Caco-2 (cell line): ENCODE data around the gene NMT2. TPM values are rescaled to one million over a fixed set of nuclear protein-coding genes. Genes with fewer than 3 reads are reported as not detected.
A peak's percentile ranks its signal among the peaks of the same experiment; 100 is the strongest.

Experiments
- BruUV-seq: library from RNA; stranded (reverse); fragments of 400-500 nt; replicated peaks from 2 replicates; lab custom pipeline; 2021; lab: Mats Ljungman, UMichigan
- CTCF ChIA-PET: fragments of 300-600 bp; sonication (Branson Sonifier 250); formaldehyde crosslinking; loops from one replicate; lab custom pipeline; 2022; ENCODE audit warnings: antibody characterized with exemption; lab: Charles Lee
- POLR2A ChIA-PET: fragments of 300-600 bp; sonication (Branson Sonifier 250); formaldehyde crosslinking; loops from one replicate; lab custom pipeline; 2022; ENCODE audit warnings: antibody characterized with exemption; lab: Charles Lee
- DNase-seq, 2 experiments: peaks; one replicate each; pipeline versions ENCODE4 v3.0.0 to v3.0.0-alpha.2; 2020 to 2022
- H3K27me3 ChIP-seq: replicated peaks from 2 replicates; pipeline ENCODE4 v1.6.0; 2011; ENCODE audit warnings: low read length; ENCODE audit not compliant: control insufficient read depth, insufficient read depth
- H3K36me3 ChIP-seq: 2 replicates; pipeline ENCODE4 v1.5.1; 2011; ENCODE audit warnings: low read length; ENCODE audit not compliant: control insufficient read depth, insufficient read depth
- H3K4me1 ChIP-seq: fragments of 250-450 bp; sonication (Bioruptor Pico); 2 replicates; pipeline ENCODE4 v1.5.1; 2020; ENCODE audit warnings: mild to moderate bottlenecking
- H3K4me3 ChIP-seq: 2 replicates; pipeline ENCODE4 v1.5.1; 2011; ENCODE audit warnings: low read depth, mild to moderate bottlenecking, control low read depth, low read length
- H3K9me3 ChIP-seq: fragments of 250-450 bp; sonication (Bioruptor Pico); 2 replicates; pipeline ENCODE4 v1.5.1; 2020; ENCODE audit warnings: mild to moderate bottlenecking, moderate library complexity
- H3K27ac Mint-ChIP-seq: one replicate; pipeline ENCODE4 v1.8.0; 2022; ENCODE audit warnings: mixed read lengths; ENCODE audit not compliant: unreplicated experiment
- H3K27me3 Mint-ChIP-seq: one replicate; pipeline ENCODE4 v1.8.0; 2022; ENCODE audit warnings: mixed read lengths; ENCODE audit not compliant: insufficient read depth, unreplicated experiment
- H3K36me3 Mint-ChIP-seq: one replicate; pipeline ENCODE4 v1.8.0; 2022; ENCODE audit warnings: mild to moderate bottlenecking, mixed read lengths; ENCODE audit not compliant: insufficient read depth, unreplicated experiment
- H3K4me1 Mint-ChIP-seq: one replicate; pipeline ENCODE4 v1.8.0; 2022; ENCODE audit warnings: low read depth, mixed read lengths; ENCODE audit not compliant: unreplicated experiment
- H3K4me3 Mint-ChIP-seq: one replicate; pipeline ENCODE4 v1.8.0; 2022; ENCODE audit warnings: mild to moderate bottlenecking, moderate library complexity, mixed read lengths; ENCODE audit not compliant: unreplicated experiment
- H3K9me3 Mint-ChIP-seq: one replicate; pipeline ENCODE4 v1.8.0; 2022; ENCODE audit warnings: mixed read lengths; ENCODE audit not compliant: unreplicated experiment
- CTCF ChIP-seq, 2 experiments: fragments of 200-600 bp in 1 of 2; IDR thresholded peaks; 1 replicate in 1 of 2; 2 replicates in 1 of 2; pipeline versions ENCODE4 v1.5.1 to v1.8.0; 2011 to 2022; ENCODE audit warnings: antibody characterized with exemption in 1 of 2, control low read depth in 1 of 2, inconsistent platforms in 1 of 2, low read depth in 1 of 2, low read length in 1 of 2, mild to moderate bottlenecking in 1 of 2, moderate library complexity in 1 of 2; ENCODE audit not compliant: insufficient read depth in 1 of 2, severe bottlenecking in 1 of 2, unreplicated experiment in 1 of 2
- intact Hi-C: fragments of 100-400 bp; cut with micrococcal nuclease; formaldehyde crosslinking; loops from one replicate; pipeline ENCODE4 v1.10.0; 2022; ENCODE audit not compliant: unreplicated experiment
- total RNA-seq: library from RNA; stranded (reverse); gene quantifications from 2 replicates; pipeline ENCODE4 v1.2.3, GENCODE V29; 2022

The NMT2 gene
- total RNA-seq, 1 experiment from 2014 or later = 28.1 TPM

GRCh38 chr10:15183689-15184481 is 15.4 kb upstream of the NMT2 start:
- no TSS peak for BruUV-seq
- H3K4me3 Mint-ChIP-seq = no peak overlapping the region
- H3K4me3 ChIP-seq = no peak overlapping the region
- TF ChIP-seq CTCF (IDR thresholded peaks at IDR 0.05; ENCODE audit: insufficient read depth in 1 of 2, low read depth in 1 of 2, low read length in 1 of 2, severe bottlenecking in 1 of 2, unreplicated experiment in 1 of 2) = no peak
- H3K27ac Mint-ChIP-seq = no peak overlapping the region
- peaks cover 7% of the 10 kb centered on the region for H3K4me1 ChIP-seq
- H3K36me3 ChIP-seq = no peaks in the 10 kb centered on the region
- no peaks in the 10 kb centered on the region for H3K36me3 Mint-ChIP-seq
- intact Hi-C loops = no loop called here
- ChIA-PET CTCF (no interaction called here), POLR2A (no interaction called here)
- no peaks in the 10 kb centered on the region for H3K27me3 Mint-ChIP-seq
- no peak for DNase-seq
- no peaks in the 10 kb centered on the region for H3K27me3 ChIP-seq
- peaks cover 14% of the 10 kb centered on the region for H3K4me1 Mint-ChIP-seq
- H3K9me3 Mint-ChIP-seq = peaks cover 30% of the 10 kb centered on the region
- H3K9me3 ChIP-seq = no peaks in the 10 kb centered on the region

- H3K27me3 Mint-ChIP-seq = no peaks in the 10 kb centered on the region
- no peak overlapping the region for H3K4me3 ChIP-seq
- H3K36me3 Mint-ChIP-seq = no peaks in the 10 kb centered on the region
- H3K27me3 ChIP-seq = no peaks in the 10 kb centered on the region
- no peaks in the 10 kb centered on the region for H3K36me3 ChIP-seq
- H3K9me3 ChIP-seq = no peaks in the 10 kb centered on the region
- intact Hi-C loops = no loop called here
- BruUV-seq = TSS peak; percentile 90
- no peak for TF ChIP-seq CTCF (IDR thresholded peaks at IDR 0.05; ENCODE audit: insufficient read depth in 1 of 2, low read depth in 1 of 2, low read length in 1 of 2, severe bottlenecking in 1 of 2, unreplicated experiment in 1 of 2)
- peak in 1 of 2 experiments; percentile 46 for DNase-seq
- POLR2A ChIA-PET = no interaction called here
- H3K9me3 Mint-ChIP-seq = peaks cover 30% of the 10 kb centered on the region
- H3K4me1 ChIP-seq = peaks cover 7% of the 10 kb centered on the region
- peaks cover 14% of the 10 kb centered on the region for H3K4me1 Mint-ChIP-seq
- peak overlapping the region; percentile 11 for H3K4me3 Mint-ChIP-seq
- CTCF ChIA-PET = no interaction called here
- H3K27ac Mint-ChIP-seq = peak overlapping the region; percentile 63
These were observed 14.2 kb upstream of the NMT2 start for GRCh38 chr10:15182540-15183207.

GRCh38 chr10:15181576-15182156 is 13.2 kb upstream of the NMT2 start:
- peaks cover 14% of the 10 kb centered on the region for H3K4me1 Mint-ChIP-seq
- H3K4me3 ChIP-seq = no peak overlapping the region
- H3K27me3 ChIP-seq = no peaks in the 10 kb centered on the region
- H3K36me3 Mint-ChIP-seq = no peaks in the 10 kb centered on the region
- H3K27ac Mint-ChIP-seq = peak overlapping the region; percentile 63
- H3K9me3 Mint-ChIP-seq = peaks cover 28% of the 10 kb centered on the region
- no peaks in the 10 kb centered on the region for H3K27me3 Mint-ChIP-seq
- no peak overlapping the region for H3K4me3 Mint-ChIP-seq
- intact Hi-C loops = no loop called here
- CTCF ChIA-PET = interaction anchor here (1.5 kb wide), 1 partner anchor 13 kb away, joined by 6 read pairs; the partner anchor contains the start of gene NMT2
- no TSS peak for BruUV-seq
- H3K9me3 ChIP-seq = no peaks in the 10 kb centered on the region
- H3K36me3 ChIP-seq = no peaks in the 10 kb centered on the region
- POLR2A ChIA-PET = interaction anchor here (0.7 kb wide), 1 partner anchor 9 kb away, joined by 4 read pairs; no protein-coding TSS in a partner anchor
- peaks cover 7% of the 10 kb centered on the region for H3K4me1 ChIP-seq
- no peak for TF ChIP-seq CTCF (IDR thresholded peaks at IDR 0.05; ENCODE audit: insufficient read depth in 1 of 2, low read depth in 1 of 2, low read length in 1 of 2, severe bottlenecking in 1 of 2, unreplicated experiment in 1 of 2)
- DNase-seq = no peak
